ENCODE data around the gene FANCG.

Gene FANCG

GRCh38 chr9:35056571-35057270 lies 23.0 kb downstream of the FANCG start:
- Mint-ChIP-seq H3K27ac (peak overlapping the region in 1 of 2 donors; percentile 28), H3K27me3 (no peaks in the 10 kb centered on the region), H3K4me1 (no peaks in the 10 kb centered on the region), H3K4me3 (no peak overlapping the region), H3K9me3 (no peaks in the 10 kb centered on the region)
- DNase-seq, result no peak
- no peak for ATAC-seq

- Mint-ChIP-seq H3K9me3 (no peaks in the 10 kb centered on the region), H3K27me3 (no peaks in the 10 kb centered on the region), H3K4me1 (no peaks in the 10 kb centered on the region), H3K4me3 (no peak overlapping the region), H3K27ac (no peak overlapping the region)
- ATAC-seq (no peak), DNase-seq (no peak)
These were observed 24.7 kb downstream of the FANCG start for GRCh38 chr9:35054871-35055644.

- Mint-ChIP-seq H3K4me1 (no peaks in the 10 kb centered on the region), H3K27me3 (no peaks in the 10 kb centered on the region), H3K4me3 (no peak overlapping the region), H3K9me3 (no peaks in the 10 kb centered on the region), H3K27ac (no peak overlapping the region)
- ATAC-seq (no peak), DNase-seq (no peak)
These were observed 25.4 kb downstream of the FANCG start for GRCh38 chr9:35054185-35054835.

GRCh38 chr9:35051069-35051967 lies 28.4 kb downstream of the FANCG start:
- H3K27me3 Mint-ChIP-seq, result no peaks in the 10 kb centered on the region
- no peaks in the 10 kb centered on the region for H3K9me3 Mint-ChIP-seq
- peak; percentile 71 for ATAC-seq
- no peak overlapping the region for H3K27ac Mint-ChIP-seq
- DNase-seq, result peak; percentile 23 to 36
- no peaks in the 10 kb centered on the region for H3K4me1 Mint-ChIP-seq
- H3K4me3 Mint-ChIP-seq, result no peak overlapping the region

GRCh38 chr9:35048511-35048910 lies 31.2 kb downstream of the FANCG start:
- Mint-ChIP-seq H3K4me1 (no peaks in the 10 kb centered on the region), H3K4me3 (no peak overlapping the region), H3K27ac (no peak overlapping the region), H3K27me3 (no peaks in the 10 kb centered on the region), H3K9me3 (no peaks in the 10 kb centered on the region)
- DNase-seq (no peak), ATAC-seq (no peak)

GRCh38 chr9:35044071-35044470 lies 35.7 kb downstream of the FANCG start:
- Mint-ChIP-seq H3K4me3 (no peak overlapping the region), H3K4me1 (no peaks in the 10 kb centered on the region), H3K27me3 (no peaks in the 10 kb centered on the region), H3K9me3 (no peaks in the 10 kb centered on the region), H3K27ac (no peak overlapping the region)
- no peak for ATAC-seq
- no peak for DNase-seq

- H3K9me3 Mint-ChIP-seq, result no peaks in the 10 kb centered on the region
- ATAC-seq, result no peak
- no peaks in the 10 kb centered on the region for H3K27me3 Mint-ChIP-seq
- H3K4me1 Mint-ChIP-seq, result no peaks in the 10 kb centered on the region
- peak overlapping the region in 1 of 2 donors; percentile 5 for H3K27ac Mint-ChIP-seq
- no peak overlapping the region for H3K4me3 Mint-ChIP-seq
- DNase-seq, result no peak
These were observed 36.7 kb downstream of the FANCG start for GRCh38 chr9:35042891-35043545.

- H3K4me3 Mint-ChIP-seq, result no peak overlapping the region
- DNase-seq (no peak), ATAC-seq (no peak)
- no peaks in the 10 kb centered on the region for H3K4me1 Mint-ChIP-seq
- H3K9me3 Mint-ChIP-seq, result no peaks in the 10 kb centered on the region
- H3K27ac Mint-ChIP-seq, result no peak overlapping the region
- no peaks in the 10 kb centered on the region for H3K27me3 Mint-ChIP-seq
These were observed 37.6 kb downstream of the FANCG start for GRCh38 chr9:35042081-35042604.

- no peaks in the 10 kb centered on the region for H3K9me3 Mint-ChIP-seq
- peak overlapping the region in 1 of 2 donors; percentile 35 for H3K27ac Mint-ChIP-seq
- ATAC-seq, result peak; percentile 93
- peaks cover 13% of the 10 kb centered on the region for H3K4me1 Mint-ChIP-seq
- peak; percentile 40 to 48 for DNase-seq
- H3K4me3 Mint-ChIP-seq, result peak overlapping the region; percentile 70 to 73
- H3K27me3 Mint-ChIP-seq, result no peaks in the 10 kb centered on the region
These were observed 43.7 kb downstream of the FANCG start for GRCh38 chr9:35035851-35036701.

- H3K27me3 Mint-ChIP-seq, result no peaks in the 10 kb centered on the region
These were observed 46.6 kb downstream of the FANCG start for GRCh38 chr9:35033101-35033500.

GRCh38 chr9:35029852-35030251 lies 49.9 kb downstream of the FANCG start:
- DNase-seq (no peak), ATAC-seq (no peak)
- H3K27me3 Mint-ChIP-seq, result no peaks in the 10 kb centered on the region
- no peak overlapping the region for H3K27ac Mint-ChIP-seq
- no peaks in the 10 kb centered on the region for H3K9me3 Mint-ChIP-seq
- no peaks in the 10 kb centered on the region for H3K4me1 Mint-ChIP-seq
- H3K4me3 Mint-ChIP-seq, result no peak overlapping the region

More at GRCh38 chr9:35033101-35033500, 46.6 kb downstream of the FANCG start:
- H3K4me1 Mint-ChIP-seq, result peaks cover 13% of the 10 kb centered on the region
- ATAC-seq, result no peak
- no peak overlapping the region for H3K27ac Mint-ChIP-seq
- no peak for DNase-seq
- no peak overlapping the region for H3K4me3 Mint-ChIP-seq
- no peaks in the 10 kb centered on the region for H3K9me3 Mint-ChIP-seq

- H3K27me3 Mint-ChIP-seq, result no peaks in the 10 kb centered on the region
- no peak overlapping the region for H3K27ac Mint-ChIP-seq
- H3K9me3 Mint-ChIP-seq, result no peaks in the 10 kb centered on the region
- H3K4me1 Mint-ChIP-seq, result no peaks in the 10 kb centered on the region
- DNase-seq (no peak), ATAC-seq (no peak)
- no peak overlapping the region for H3K4me3 Mint-ChIP-seq
These were observed 50.5 kb downstream of the FANCG start for GRCh38 chr9:35029241-35029640.

GRCh38 chr9:35028341-35028740 lies 51.4 kb downstream of the FANCG start:
- no peak for DNase-seq
- Mint-ChIP-seq H3K27ac (no peak overlapping the region), H3K4me3 (no peak overlapping the region), H3K27me3 (no peaks in the 10 kb centered on the region), H3K4me1 (peaks cover 4% of the 10 kb centered on the region), H3K9me3 (no peaks in the 10 kb centered on the region)
- no peak for ATAC-seq

- Mint-ChIP-seq H3K9me3 (no peaks in the 10 kb centered on the region), H3K4me3 (no peak overlapping the region), H3K27ac (no peak overlapping the region), H3K4me1 (peaks cover 7% of the 10 kb centered on the region), H3K27me3 (no peaks in the 10 kb centered on the region)
- ATAC-seq (no peak), DNase-seq (no peak)
These were observed 51.9 kb downstream of the FANCG start for GRCh38 chr9:35027860-35028259.

Data from stimulated activated naive CD8-positive, alpha-beta T cell treated with anti-CD3 and anti-CD28 coated beads, Interleukin-15, amount 100 ng/mL, for 72 hours (primary cell).